ENCODE measurements around the gene TMEM38A.
"Not testable (repeated sequence)": the region's sequence is repeated elsewhere in the genome, so short reads cannot be mapped to it uniquely, and the experiment has no call there.

Gene TMEM38A

GRCh38 chr19:16638666-16639065 lies 22.3 kb upstream of the TMEM38A start:
- no peak for DNase-seq (ENCODE audit: low spot score)

- DNase-seq (ENCODE audit: low spot score) = no peak
Observed at GRCh38 chr19:16640951-16641350, 20.0 kb upstream of the TMEM38A start.

GRCh38 chr19:16641695-16642094 lies 19.2 kb upstream of the TMEM38A start:
- no peak for DNase-seq (ENCODE audit: low spot score)

- no peak for DNase-seq (ENCODE audit: low spot score)
Observed at GRCh38 chr19:16645140-16645539, 15.8 kb upstream of the TMEM38A start.

GRCh38 chr19:16649734-16650133 lies 11.2 kb upstream of the TMEM38A start:
- no peak for DNase-seq (ENCODE audit: low spot score)

GRCh38 chr19:16650821-16651220 lies 10.1 kb upstream of the TMEM38A start:
- no peak for DNase-seq (ENCODE audit: low spot score)

GRCh38 chr19:16651421-16652188 lies 9.3 kb upstream of the TMEM38A start:
- DNase-seq (ENCODE audit: low spot score) = not testable (repeated sequence)

GRCh38 chr19:16652854-16653253 lies 8.1 kb upstream of the TMEM38A start:
- no peak for DNase-seq (ENCODE audit: low spot score)

GRCh38 chr19:16654140-16654539 lies 6.8 kb upstream of the TMEM38A start:
- peak; percentile 38 for DNase-seq (ENCODE audit: low spot score)

GRCh38 chr19:16654627-16655026 lies 6.3 kb upstream of the TMEM38A start:
- DNase-seq (ENCODE audit: low spot score) = no peak

GRCh38 chr19:16655727-16656126 lies 5.2 kb upstream of the TMEM38A start:
- no peak for DNase-seq (ENCODE audit: low spot score)

GRCh38 chr19:16657384-16657783 lies 3.6 kb upstream of the TMEM38A start:
- no peak for DNase-seq (ENCODE audit: low spot score)

- DNase-seq (ENCODE audit: low spot score) = peak; percentile 47
Observed at GRCh38 chr19:16659464-16659831, 1.5 kb upstream of the TMEM38A start.

GRCh38 chr19:16659832-16660708 lies 869 bp upstream of the TMEM38A start, which contains the start of gene SMIM7:
SMIM7 (minus strand) TSS chr19:16660144; CDS start chr19:16660110, 34 bp downstream.
- peak; percentile 98 for DNase-seq (ENCODE audit: low spot score)

- no peak for DNase-seq (ENCODE audit: low spot score)
Observed at GRCh38 chr19:16661480-16662034, 618 bp downstream of the TMEM38A start.

GRCh38 chr19:16668176-16668575 lies 7.2 kb downstream of the TMEM38A start:
- DNase-seq (ENCODE audit: low spot score) = no peak

- not testable (repeated sequence) for DNase-seq (ENCODE audit: low spot score)
Observed at GRCh38 chr19:16668702-16669101, 7.8 kb downstream of the TMEM38A start.

- DNase-seq (ENCODE audit: low spot score) = no peak
Observed at GRCh38 chr19:16670291-16670690, 9.4 kb downstream of the TMEM38A start.

GRCh38 chr19:16671652-16672274 lies 10.8 kb downstream of the TMEM38A start:
- no peak for DNase-seq (ENCODE audit: low spot score)

- no peak for DNase-seq (ENCODE audit: low spot score)
Observed at GRCh38 chr19:16673231-16673630, 12.3 kb downstream of the TMEM38A start.

GRCh38 chr19:16673839-16674238 lies 12.9 kb downstream of the TMEM38A start:
- DNase-seq (ENCODE audit: low spot score) = not testable (repeated sequence)

GRCh38 chr19:16676101-16676798 lies 15.3 kb downstream of the TMEM38A start:
- no peak for DNase-seq (ENCODE audit: low spot score)

All from RKO (cell line).